Mesenchymal stem cell (in vitro differentiated cells and primary cell): ENCODE results near the gene COX4I1.

ENCODE experiments used
- DNase-seq: peaks from one replicate; pipeline ENCODE4 v3.0.0-alpha.2; 2013
- H2AFZ ChIP-seq: one replicate; pipeline ENCODE4 v1.6.1; 2013; ENCODE audit warnings: low read depth, mild to moderate bottlenecking, control low read depth, inconsistent platforms, low read length, moderate library complexity
- H2AK5ac ChIP-seq: 2 replicates; pipeline ENCODE4 v1.6.1; 2013; ENCODE audit warnings: low read length, moderate library complexity, mild to moderate bottlenecking, inconsistent platforms; ENCODE audit not compliant: severe bottlenecking
- H2BK120ac ChIP-seq: one replicate; pipeline ENCODE4 v1.6.1; 2013; ENCODE audit warnings: low read depth, mild to moderate bottlenecking, inconsistent platforms, low read length, moderate library complexity
- H2BK12ac ChIP-seq, 2 experiments: one replicate each; pipeline ENCODE4 v1.6.1; 2013; ENCODE audit warnings: inconsistent platforms in 2 of 2, low read length in 2 of 2, mild to moderate bottlenecking in 2 of 2, moderate library complexity in 2 of 2, control low read depth in 1 of 2
- H2BK15ac ChIP-seq: one replicate; pipeline ENCODE4 v1.6.1; 2013; ENCODE audit warnings: mild to moderate bottlenecking, low read depth, inconsistent platforms; ENCODE audit not compliant: poor library complexity, severe bottlenecking
- H2BK5ac ChIP-seq: 2 replicates; pipeline ENCODE4 v1.6.1; 2013; ENCODE audit warnings: low read depth, mild to moderate bottlenecking, low read length, control low read depth, inconsistent platforms; ENCODE audit not compliant: poor library complexity, severe bottlenecking
- H3K14ac ChIP-seq, 2 experiments: one replicate each; pipeline ENCODE4 v1.6.1; 2013; ENCODE audit warnings: inconsistent platforms in 2 of 2, low read length in 2 of 2, control low read depth in 1 of 2, mild to moderate bottlenecking in 1 of 2, moderate library complexity in 1 of 2
- H3K18ac ChIP-seq, 2 experiments: one replicate each; pipeline ENCODE4 v1.6.1; 2013; ENCODE audit warnings: inconsistent platforms in 2 of 2, low read length in 2 of 2, control low read depth in 1 of 2, low read depth in 1 of 2, mild to moderate bottlenecking in 1 of 2
- H3K23ac ChIP-seq, 2 experiments: one replicate each; pipeline ENCODE4 v1.6.1; 2013; ENCODE audit warnings: inconsistent platforms in 2 of 2, low read length in 2 of 2, mild to moderate bottlenecking in 2 of 2, moderate library complexity in 2 of 2, control low read depth in 1 of 2
- H3K27ac ChIP-seq: 2 replicates; pipeline ENCODE4 v1.5.1; 2013; ENCODE audit warnings: mild to moderate bottlenecking, moderate library complexity, low read length, control low read depth, inconsistent platforms; ENCODE audit not compliant: poor library complexity, severe bottlenecking
- H3K27me3 ChIP-seq, 2 experiments: 2 replicates each; pipeline versions ENCODE4 v1.6.1 to v1.7.0; 2013; ENCODE audit warnings: low read length in 2 of 2, mild to moderate bottlenecking in 2 of 2, moderate library complexity in 2 of 2, control low read depth in 1 of 2, inconsistent platforms in 1 of 2; ENCODE audit not compliant: control insufficient read depth in 1 of 2, insufficient read depth in 1 of 2
- H3K36me3 ChIP-seq, 2 experiments: 2 replicates each; pipeline versions ENCODE4 v1.6.1 to v1.7.0; 2013; ENCODE audit warnings: low read length in 2 of 2, control low read depth in 1 of 2, inconsistent platforms in 1 of 2, low read depth in 1 of 2, mild to moderate bottlenecking in 1 of 2; ENCODE audit not compliant: insufficient read depth in 2 of 2, control insufficient read depth in 1 of 2
- H3K4ac ChIP-seq, 2 experiments: one replicate each; pipeline ENCODE4 v1.6.1; 2013; ENCODE audit warnings: inconsistent platforms in 2 of 2, low read length in 2 of 2, mild to moderate bottlenecking in 2 of 2, moderate library complexity in 2 of 2, control low read depth in 1 of 2, low read depth in 1 of 2
- H3K4me1 ChIP-seq: 2 replicates; pipeline ENCODE4 v1.6.1; 2013; ENCODE audit warnings: low read depth, low read length, control low read depth; ENCODE audit not compliant: control insufficient read depth, insufficient read depth
- H3K4me2 ChIP-seq: 2 replicates; pipeline ENCODE4 v1.6.1; 2013; ENCODE audit warnings: low read length, mild to moderate bottlenecking, inconsistent platforms; ENCODE audit not compliant: poor library complexity, severe bottlenecking
- H3K4me3 ChIP-seq, 2 experiments: 2 replicates each; pipeline versions ENCODE4 v1.5.1 to v1.7.0; 2013; ENCODE audit warnings: low read length in 2 of 2, mild to moderate bottlenecking in 2 of 2, control low read depth in 1 of 2, low read depth in 1 of 2; ENCODE audit not compliant: insufficient read depth in 1 of 2
- H3K79me1 ChIP-seq: replicated peaks from 2 replicates; pipeline ENCODE4 v1.6.1; 2013; ENCODE audit warnings: mild to moderate bottlenecking, control low read depth, low read length, inconsistent platforms; ENCODE audit not compliant: poor library complexity, severe bottlenecking
- H3K9ac ChIP-seq: 2 replicates; pipeline ENCODE4 v1.7.0; 2013; ENCODE audit warnings: mild to moderate bottlenecking, low read length, moderate library complexity
- H3K9me3 ChIP-seq: 2 replicates; pipeline ENCODE4 v1.7.0; 2013; ENCODE audit warnings: mild to moderate bottlenecking, low read length; ENCODE audit not compliant: control insufficient read depth
- H4K8ac ChIP-seq: one replicate; pipeline ENCODE4 v1.6.1; 2013; ENCODE audit warnings: inconsistent platforms, mild to moderate bottlenecking, low read length, moderate library complexity
- H4K91ac ChIP-seq: one replicate; pipeline ENCODE4 v1.6.1; 2013; ENCODE audit warnings: mild to moderate bottlenecking, low read length, inconsistent platforms
- WGBS: methylation state at CpG from one replicate; pipeline ENCODE4 v1.1.7; 2013; ENCODE audit warnings: mixed read lengths; 5-methylcytosine and 5-hydroxymethylcytosine counted together

The COX4I1 gene

DNA sequence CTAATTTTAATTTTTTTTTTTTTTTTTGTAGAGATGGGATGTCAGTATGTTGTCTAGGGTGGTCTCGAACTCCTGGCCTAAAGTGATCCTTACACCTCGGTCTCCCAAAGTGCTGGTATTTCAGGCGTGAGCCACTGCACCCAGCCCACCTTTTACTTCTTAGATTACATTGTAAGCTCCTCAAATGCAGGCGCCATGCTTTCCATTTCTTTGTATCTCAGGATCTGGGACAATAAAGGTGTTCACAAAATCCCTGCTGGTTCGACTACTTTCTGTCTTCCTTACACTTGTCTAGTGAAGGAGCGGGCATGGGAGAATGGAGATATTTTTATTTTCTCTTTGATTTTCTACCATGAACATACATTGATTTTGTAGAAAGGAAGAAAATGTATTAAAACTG lies 25.4 kb upstream of the COX4I1 start:
- no peak overlapping the region for H4K8ac ChIP-seq
- no peak overlapping the region for H2BK5ac ChIP-seq
- no peak overlapping the region for H2AFZ ChIP-seq
- 100% methylated on average over 4 of the region's 6 CpGs for WGBS
- no peak overlapping the region for H2BK120ac ChIP-seq
- H2BK15ac ChIP-seq: no peak overlapping the region
- H3K4me3 ChIP-seq: no peak overlapping the region
- H3K9me3 ChIP-seq: no peaks in the 10 kb centered on the region
- H3K27me3 ChIP-seq: no peaks in the 10 kb centered on the region
- H3K14ac ChIP-seq: no peak overlapping the region
- no peak overlapping the region for H3K9ac ChIP-seq
- no peaks in the 10 kb centered on the region for H3K4me1 ChIP-seq
- no peak overlapping the region for H3K4me2 ChIP-seq
- H2AK5ac ChIP-seq: no peak overlapping the region
- no peak for DNase-seq
- H3K23ac ChIP-seq: no peak overlapping the region
- no peak overlapping the region for H3K4ac ChIP-seq
- H3K27ac ChIP-seq: no peak overlapping the region
- no peak overlapping the region for H2BK12ac ChIP-seq
- peaks cover 20 to 55% of the 10 kb centered on the region in 2 experiments for H3K36me3 ChIP-seq
- H3K18ac ChIP-seq: no peak overlapping the region
- H3K79me1 ChIP-seq: peaks cover 6% of the 10 kb centered on the region
- H4K91ac ChIP-seq: no peak overlapping the region

DNA sequence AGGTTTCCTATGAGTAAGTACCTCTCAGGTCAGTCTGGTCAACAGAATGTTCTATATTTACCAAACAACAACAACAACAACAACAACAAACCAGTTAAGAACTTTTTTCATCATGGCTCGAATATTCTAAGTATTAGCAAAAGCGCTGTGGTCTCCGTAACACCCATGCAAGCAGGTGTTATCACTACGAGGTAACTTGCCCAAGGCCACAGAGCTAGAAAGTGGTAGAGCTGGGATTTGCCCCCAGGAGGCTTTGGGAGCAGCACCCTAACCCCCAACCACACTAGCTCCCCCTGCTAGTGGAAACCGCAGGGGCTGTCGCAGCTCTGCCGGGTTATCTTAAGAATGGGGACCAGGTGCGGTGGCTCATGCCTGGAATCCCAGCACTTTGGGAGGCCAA lies 24.7 kb upstream of the COX4I1 start:
- H3K9ac ChIP-seq: no peak overlapping the region
- H3K36me3 ChIP-seq: peaks cover 25 to 62% of the 10 kb centered on the region in 2 experiments
- no peak overlapping the region for H2BK15ac ChIP-seq
- H2AK5ac ChIP-seq: no peak overlapping the region
- H4K91ac ChIP-seq: no peak overlapping the region
- no peak for DNase-seq
- H3K27ac ChIP-seq: no peak overlapping the region
- peaks cover 9% of the 10 kb centered on the region for H3K79me1 ChIP-seq
- H3K4ac ChIP-seq: no peak overlapping the region
- no peaks in the 10 kb centered on the region for H3K27me3 ChIP-seq
- no peak overlapping the region for H3K18ac ChIP-seq
- no peak overlapping the region for H3K4me2 ChIP-seq
- H3K23ac ChIP-seq: no peak overlapping the region
- no peak overlapping the region for H4K8ac ChIP-seq
- H3K4me3 ChIP-seq: no peak overlapping the region
- H2BK12ac ChIP-seq: no peak overlapping the region
- H3K14ac ChIP-seq: no peak overlapping the region
- H2AFZ ChIP-seq: no peak overlapping the region
- H2BK5ac ChIP-seq: no peak overlapping the region
- H2BK120ac ChIP-seq: no peak overlapping the region
- WGBS: 97% methylated on average over 8 of the region's 8 CpGs
- no peaks in the 10 kb centered on the region for H3K4me1 ChIP-seq
- H3K9me3 ChIP-seq: no peaks in the 10 kb centered on the region

DNA sequence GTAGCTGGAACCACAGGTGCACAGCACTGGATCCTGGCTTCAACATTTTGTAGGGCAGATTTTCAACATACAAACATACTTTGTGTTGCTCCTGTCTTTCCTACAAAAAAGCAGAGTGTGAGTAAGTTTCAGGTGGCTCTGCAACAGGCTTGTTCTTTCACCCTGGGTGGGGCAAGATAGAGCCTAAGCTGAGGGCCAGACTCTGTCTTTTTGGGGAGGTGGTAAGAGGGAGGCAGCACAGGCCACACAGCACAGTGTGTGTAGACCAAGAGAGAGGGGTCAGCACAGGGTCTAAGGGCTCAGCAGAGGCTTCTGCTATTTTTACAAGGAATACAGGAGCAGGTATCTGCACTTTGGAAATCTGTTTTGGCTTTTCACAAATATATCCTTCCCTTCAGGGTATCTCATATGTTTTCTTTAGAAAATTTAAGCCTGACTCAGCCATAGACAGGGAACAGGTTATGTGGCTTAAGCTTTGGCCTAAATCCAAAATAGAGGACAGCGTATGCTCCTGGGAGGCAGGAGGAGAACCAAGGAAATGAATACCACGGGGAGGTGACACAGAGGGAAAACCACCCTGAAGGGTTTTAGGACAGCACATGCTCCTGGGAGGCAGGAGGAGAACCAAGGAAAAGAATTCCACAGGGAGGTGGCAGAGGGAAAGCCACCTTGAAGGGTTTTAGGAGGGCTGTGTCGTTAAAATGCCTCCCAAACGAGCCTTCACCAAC lies 21.7 kb upstream of the COX4I1 start:
- 81% methylated on average over 4 of the region's 4 CpGs for WGBS

DNA sequence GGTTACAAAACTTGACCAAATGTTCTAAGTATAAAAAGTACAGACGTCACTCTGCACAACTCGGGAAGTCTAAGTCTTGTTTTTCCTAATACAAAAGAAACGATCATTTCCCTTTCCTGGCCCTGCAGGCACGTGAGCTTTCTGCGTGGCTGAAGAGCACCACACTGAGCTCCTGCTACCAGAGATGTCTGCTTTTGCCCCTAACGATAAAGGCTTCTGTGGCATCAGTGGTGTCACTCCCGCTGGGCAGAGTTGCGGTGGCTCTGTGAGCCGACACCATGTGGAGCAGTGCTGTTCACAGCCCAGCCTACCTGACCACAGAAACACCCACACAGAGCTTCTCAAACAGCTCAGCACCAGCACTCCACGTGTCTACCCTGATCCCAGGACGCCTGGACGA lies 20.6 kb upstream of the COX4I1 start:
- Histone ChIP-seq H3K4me2 (no peak overlapping the region), H3K18ac (no peak overlapping the region), H3K9ac (no peak overlapping the region), H3K23ac (no peak overlapping the region), H2AK5ac (no peak overlapping the region), H3K36me3 (peaks cover 49 to 71% of the 10 kb centered on the region in 2 experiments), H3K27me3 (no peaks in the 10 kb centered on the region), H2BK120ac (no peak overlapping the region), H3K79me1 (peaks cover 34% of the 10 kb centered on the region), H4K91ac (no peak overlapping the region), H3K14ac (no peak overlapping the region), H3K4me1 (no peaks in the 10 kb centered on the region), H2AFZ (no peak overlapping the region), H3K4me3 (no peak overlapping the region), H3K27ac (no peak overlapping the region), H2BK12ac (no peak overlapping the region), H3K4ac (no peak overlapping the region), H2BK15ac (no peak overlapping the region), H4K8ac (no peak overlapping the region), H2BK5ac (no peak overlapping the region), H3K9me3 (no peaks in the 10 kb centered on the region)
- 97% methylated on average over 9 of the region's 12 CpGs for WGBS
- DNase-seq: no peak

More for the DNA sequence above, 21.7 kb upstream of the COX4I1 start:
- Histone ChIP-seq H3K4me3 (no peak overlapping the region), H2BK15ac (no peak overlapping the region), H3K9me3 (no peaks in the 10 kb centered on the region), H4K91ac (no peak overlapping the region), H3K4ac (no peak overlapping the region), H2BK5ac (no peak overlapping the region), H3K18ac (no peak overlapping the region), H2AFZ (no peak overlapping the region), H3K36me3 (peaks cover 43 to 68% of the 10 kb centered on the region in 2 experiments), H3K4me2 (no peak overlapping the region), H3K27ac (no peak overlapping the region), H3K23ac (no peak overlapping the region), H2AK5ac (no peak overlapping the region), H3K27me3 (no peaks in the 10 kb centered on the region), H2BK120ac (no peak overlapping the region), H3K9ac (no peak overlapping the region), H4K8ac (no peak overlapping the region), H3K14ac (no peak overlapping the region), H2BK12ac (no peak overlapping the region), H3K79me1 (peaks cover 27% of the 10 kb centered on the region), H3K4me1 (no peaks in the 10 kb centered on the region)
- no peak for DNase-seq
